ENCODE data around the gene ATG7. TPM values are rescaled to one million over a fixed set of nuclear protein-coding genes. Genes with fewer than 3 reads are reported as not detected.
A peak's percentile ranks its signal among the peaks of the same experiment; 100 is the strongest.
"Not testable (repeated sequence)": the region's sequence is repeated elsewhere in the genome, so short reads cannot be mapped to it uniquely, and the experiment has no call there.

The ATG7 gene
- total RNA-seq, 6 experiments from 2014 or later, result 44.5 to 53.0 (median 49.3) TPM

GRCh38 chr3:11498646-11499045, 226.4 kb downstream of the ATG7 start:
- H3K4me1 Mint-ChIP-seq (ENCODE audit: low read depth), result peaks cover 36% of the 10 kb centered on the region
- no peaks in the 10 kb centered on the region for H3K9me3 Mint-ChIP-seq
- no peaks in the 10 kb centered on the region; the same call in 1 of the 2 replicates for H3K27me3 Mint-ChIP-seq (ENCODE audit: insufficient read depth)
- peak overlapping the region; percentile 57 for H3K27ac Mint-ChIP-seq
- peak overlapping the region; percentile 23; the same call in 1 of the 2 replicates for H3K4me3 Mint-ChIP-seq
- DNase-seq, result peak; percentile 50
- no peak for TF ChIP-seq CTCF (IDR thresholded peaks at IDR 0.05)
- peaks cover 14% of the 10 kb centered on the region for H3K36me3 Mint-ChIP-seq (ENCODE audit: low read depth)

- Mint-ChIP-seq H3K4me3 (peak overlapping the region; percentile 42; the same call in 1 of the 2 replicates), H3K4me1 (ENCODE audit: low read depth) (peaks cover 31% of the 10 kb centered on the region), H3K36me3 (ENCODE audit: low read depth) (peaks cover 9% of the 10 kb centered on the region), H3K27me3 (ENCODE audit: insufficient read depth) (no peaks in the 10 kb centered on the region; the same call in 1 of the 2 replicates), H3K27ac (peak overlapping the region; percentile 57), H3K9me3 (no peaks in the 10 kb centered on the region)
- DNase-seq, result peak; percentile 86
- TF ChIP-seq CTCF (IDR thresholded peaks at IDR 0.05), result no peak
Measured at GRCh38 chr3:11499144-11499543, 226.9 kb downstream of the ATG7 start.

- not testable (repeated sequence) for DNase-seq; H3K27ac Mint-ChIP-seq; H3K27me3 Mint-ChIP-seq (ENCODE audit: insufficient read depth); H3K36me3 Mint-ChIP-seq (ENCODE audit: low read depth); H3K4me3 Mint-ChIP-seq; H3K9me3 Mint-ChIP-seq
- peaks cover 25% of the 10 kb centered on the region for H3K4me1 Mint-ChIP-seq (ENCODE audit: low read depth)
Measured at GRCh38 chr3:11502413-11502812, 230.2 kb downstream of the ATG7 start.

- H3K36me3 Mint-ChIP-seq (ENCODE audit: low read depth), result peaks cover 9% of the 10 kb centered on the region
- peaks cover 39% of the 10 kb centered on the region for H3K4me1 Mint-ChIP-seq (ENCODE audit: low read depth)
- no peak overlapping the region for H3K4me3 Mint-ChIP-seq
- no peaks in the 10 kb centered on the region for H3K9me3 Mint-ChIP-seq
- no peaks in the 10 kb centered on the region; the same call in 1 of the 2 replicates for H3K27me3 Mint-ChIP-seq (ENCODE audit: insufficient read depth)
- no peak for DNase-seq
- no peak for TF ChIP-seq CTCF (IDR thresholded peaks at IDR 0.05)
- peak overlapping the region; percentile 81 for H3K27ac Mint-ChIP-seq
Measured at GRCh38 chr3:11507719-11508118, 235.5 kb downstream of the ATG7 start.

GRCh38 chr3:11508346-11509172, 236.4 kb downstream of the ATG7 start:
- H3K9me3 Mint-ChIP-seq, result no peaks in the 10 kb centered on the region
- H3K4me1 Mint-ChIP-seq (ENCODE audit: low read depth), result peaks cover 39% of the 10 kb centered on the region
- no peaks in the 10 kb centered on the region; the same call in 1 of the 2 replicates for H3K27me3 Mint-ChIP-seq (ENCODE audit: insufficient read depth)
- H3K27ac Mint-ChIP-seq, result peak overlapping the region; percentile 81
- DNase-seq, result no peak
- peak overlapping the region; percentile 68 for H3K4me3 Mint-ChIP-seq
- H3K36me3 Mint-ChIP-seq (ENCODE audit: low read depth), result peaks cover 10% of the 10 kb centered on the region
- TF ChIP-seq CTCF (IDR thresholded peaks at IDR 0.05), result no peak
